ENCODE data around the gene CCNQ.

The CCNQ gene

DNA sequence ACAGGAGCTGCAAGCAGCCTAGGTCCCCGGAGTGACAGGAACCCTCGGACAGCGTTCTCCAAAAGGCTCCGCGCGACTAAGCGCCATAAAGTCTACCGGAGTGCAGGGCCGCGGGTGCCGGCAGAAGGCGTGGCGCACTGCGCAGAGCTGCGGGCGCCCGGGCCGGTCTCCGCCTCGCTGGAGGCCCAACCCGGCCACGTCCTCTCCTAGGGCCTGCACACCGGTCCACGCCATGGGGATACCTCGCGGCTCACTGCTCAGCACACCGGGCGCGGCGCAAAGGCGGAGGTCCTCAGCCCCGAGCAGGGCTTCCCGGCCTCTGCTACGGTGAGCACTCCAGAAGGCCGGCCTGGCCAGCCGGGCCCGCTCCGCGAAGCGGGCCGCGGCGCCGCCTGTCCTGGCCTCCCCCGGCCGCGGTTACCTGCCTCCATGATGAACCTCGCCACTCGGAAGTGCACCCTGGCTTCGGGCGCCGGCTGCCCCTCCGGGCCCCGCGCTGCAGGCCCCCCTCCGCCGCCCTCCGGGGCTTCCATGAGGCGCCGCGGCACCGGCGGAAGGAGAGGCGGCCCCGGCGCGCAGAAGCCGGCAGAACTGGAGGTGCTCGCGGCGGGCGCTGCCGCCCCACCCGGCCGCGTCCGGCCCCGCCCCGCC lies at the start of gene CCNQ:
CCNQ (minus strand) TSS at position 599 of the 651 bp plus-strand sequence; CDS start at position 533, 66 bp downstream.
- no peak for DNase-seq

DNA sequence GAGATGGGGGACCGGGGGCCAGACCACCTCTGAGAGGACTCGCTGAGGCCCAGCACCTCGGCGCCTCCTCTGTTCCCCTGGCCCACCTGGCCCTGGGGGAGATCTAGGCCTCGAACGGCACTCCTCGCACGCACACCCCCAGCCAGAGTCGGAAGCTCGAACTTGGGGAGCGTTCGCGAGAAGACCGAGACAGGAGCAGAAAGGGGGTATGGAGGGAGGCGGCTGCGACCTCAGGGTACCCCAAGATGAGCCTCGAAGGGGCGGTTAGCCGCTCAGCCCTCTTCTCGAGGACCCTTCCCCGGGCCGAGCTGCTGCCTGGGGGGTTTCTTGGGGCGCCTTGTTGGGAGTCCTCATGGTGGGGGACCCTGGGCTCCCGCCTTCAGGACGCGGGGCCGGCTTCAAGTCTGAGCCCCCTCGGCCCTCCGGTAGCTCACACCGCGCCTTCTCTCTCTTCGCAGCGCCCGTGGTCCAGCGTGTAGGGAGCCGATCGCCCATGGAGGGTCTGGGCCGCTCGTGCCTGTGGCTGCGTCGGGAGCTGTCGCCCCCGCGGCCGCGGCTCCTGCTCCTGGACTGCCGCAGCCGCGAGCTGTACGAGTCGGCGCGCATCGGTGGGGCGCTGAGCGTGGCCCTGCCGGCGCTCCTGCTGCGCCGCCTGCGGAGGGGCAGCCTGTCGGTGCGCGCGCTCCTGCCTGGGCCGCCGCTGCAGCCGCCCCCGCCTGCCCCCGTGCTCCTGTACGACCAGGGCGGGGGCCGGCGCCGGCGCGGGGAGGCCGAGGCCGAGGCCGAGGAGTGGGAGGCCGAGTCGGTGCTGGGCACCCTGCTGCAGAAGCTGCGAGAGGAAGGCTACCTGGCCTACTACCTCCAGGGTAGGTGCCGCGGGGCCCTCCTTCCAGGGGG lies 48.8 kb upstream of the CCNQ start:
- no peak for DNase-seq

DNA sequence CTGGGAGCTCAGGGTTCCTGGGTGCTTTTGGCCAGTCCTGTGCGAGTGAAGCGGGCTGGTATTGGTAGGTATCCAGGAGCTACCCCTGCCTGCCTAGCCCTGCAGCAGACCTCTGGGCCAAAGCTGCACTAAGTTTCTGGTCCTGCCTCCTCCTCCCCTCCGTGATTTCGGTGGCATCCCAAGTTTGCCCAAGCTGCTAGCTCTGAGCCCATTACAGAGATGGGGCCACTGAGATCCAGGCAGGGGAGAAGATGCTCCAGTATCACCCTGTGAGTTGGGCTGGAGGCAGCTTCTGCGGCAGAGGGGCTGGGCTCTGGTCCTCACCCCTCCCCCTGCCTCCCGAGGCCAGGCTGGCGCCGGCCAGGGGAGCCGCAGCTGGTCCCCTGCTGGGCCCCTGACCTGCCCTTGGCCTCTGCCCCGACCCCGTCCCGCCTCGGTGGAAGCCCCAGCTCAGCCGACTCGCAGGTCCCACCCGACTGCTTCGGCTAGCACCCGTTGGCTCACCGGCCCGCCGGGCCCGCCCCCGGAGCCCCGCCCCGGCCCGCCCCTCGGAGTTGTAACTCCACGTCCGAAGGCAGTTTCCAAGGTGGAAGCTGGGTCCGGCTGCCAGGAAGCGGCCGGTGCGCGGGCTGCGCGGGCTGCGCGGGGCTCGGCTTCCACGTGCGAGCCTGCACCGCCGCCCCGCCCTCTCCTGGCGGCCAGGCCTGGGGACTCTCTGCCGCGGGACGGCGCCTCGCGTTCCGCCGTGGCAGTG lies 47.9 kb upstream of the CCNQ start, which contains the start of gene DUSP9:
DUSP9 (plus strand) TSS at position 584 of the 754 bp plus-strand sequence. CDS start 751 bp downstream, outside the sequence.
- no peak for DNase-seq

DNA sequence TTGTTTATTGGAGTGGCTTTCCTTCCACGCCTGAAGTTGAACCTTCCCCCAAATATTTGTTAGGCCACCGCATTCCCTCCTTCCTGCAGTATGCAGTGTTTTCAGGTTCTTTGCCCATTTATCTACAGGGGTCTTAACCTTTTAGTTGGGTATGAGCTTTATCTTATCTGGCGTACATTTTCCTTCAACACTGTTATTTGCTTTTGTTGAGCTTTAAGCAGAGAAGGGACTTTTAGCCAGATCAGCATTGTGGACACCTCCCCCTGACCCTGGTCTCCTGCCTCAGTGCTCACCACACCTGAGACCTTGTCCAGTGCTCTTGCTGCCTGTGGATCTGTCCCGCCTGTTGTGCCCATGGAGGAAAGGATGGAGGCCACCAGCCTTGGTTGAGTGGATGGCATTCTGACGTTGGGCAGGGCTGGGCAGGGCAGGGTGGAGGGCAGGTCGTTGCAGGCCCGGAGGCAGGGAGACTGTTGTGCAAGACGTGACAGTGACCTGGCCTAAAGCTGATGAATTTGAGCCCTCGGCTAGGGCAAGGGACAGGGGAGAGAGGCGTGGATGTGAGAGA lies 47.1 kb upstream of the CCNQ start:
- DNase-seq: no peak

DNA sequence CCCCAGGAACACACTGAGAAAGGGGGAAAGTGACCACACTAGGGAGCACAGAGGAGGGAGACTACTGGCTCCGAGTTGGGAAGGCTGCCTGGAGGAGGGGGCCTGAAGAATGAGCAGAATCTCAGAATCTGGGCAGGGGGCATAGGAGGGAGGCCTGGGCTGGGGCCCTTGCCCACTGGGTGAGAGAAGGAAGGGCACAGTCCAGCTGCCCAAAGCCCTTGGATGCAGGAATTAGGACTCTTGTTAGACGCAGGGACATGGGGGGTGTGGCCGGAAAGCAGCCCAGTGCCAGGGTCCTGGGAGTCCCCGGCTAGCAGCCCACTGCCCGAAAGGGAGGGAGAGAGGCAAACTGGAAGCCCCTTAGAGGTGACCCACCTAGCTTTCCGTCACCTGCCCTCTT lies 46.2 kb upstream of the CCNQ start:
- no peak for DNase-seq

DNA sequence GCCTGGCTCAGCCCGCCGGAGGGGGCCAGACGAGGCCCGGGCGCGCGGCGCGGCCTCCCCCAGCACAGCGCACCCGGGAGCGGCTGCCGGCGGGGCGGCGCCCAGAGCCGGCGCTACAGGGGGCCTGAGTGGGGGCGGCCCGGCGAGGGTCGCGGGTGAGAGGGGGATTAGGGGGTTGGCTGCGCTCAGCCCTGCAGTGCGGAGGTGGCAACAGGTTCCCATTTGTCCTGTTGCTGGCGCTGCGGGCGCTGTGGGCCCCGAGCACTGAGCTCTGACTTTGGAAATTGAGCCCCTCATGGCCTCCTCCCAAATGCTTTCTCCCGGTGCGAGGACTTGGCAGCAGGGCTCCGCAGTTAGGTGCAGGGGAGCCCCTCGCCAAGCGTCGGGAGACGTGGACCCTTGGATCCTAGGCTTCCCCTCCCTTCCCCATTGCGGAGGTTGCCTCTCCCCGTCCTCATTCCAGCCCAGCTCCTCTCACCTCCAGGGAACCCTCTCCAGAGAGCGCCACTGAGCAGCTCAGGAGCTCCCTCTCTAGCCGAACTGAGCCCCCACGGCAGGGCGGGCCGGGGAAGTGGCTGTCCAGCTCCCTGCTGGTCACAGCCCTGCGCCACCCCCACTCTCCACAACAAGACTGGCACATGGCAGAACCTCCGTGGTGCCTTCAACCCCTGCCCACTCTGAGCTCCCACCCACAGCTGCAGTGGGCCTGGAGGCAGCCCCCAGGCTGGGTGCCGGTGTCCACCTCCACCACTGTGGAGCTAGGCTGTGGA lies 45.6 kb upstream of the CCNQ start:
- DNase-seq: no peak

DNA sequence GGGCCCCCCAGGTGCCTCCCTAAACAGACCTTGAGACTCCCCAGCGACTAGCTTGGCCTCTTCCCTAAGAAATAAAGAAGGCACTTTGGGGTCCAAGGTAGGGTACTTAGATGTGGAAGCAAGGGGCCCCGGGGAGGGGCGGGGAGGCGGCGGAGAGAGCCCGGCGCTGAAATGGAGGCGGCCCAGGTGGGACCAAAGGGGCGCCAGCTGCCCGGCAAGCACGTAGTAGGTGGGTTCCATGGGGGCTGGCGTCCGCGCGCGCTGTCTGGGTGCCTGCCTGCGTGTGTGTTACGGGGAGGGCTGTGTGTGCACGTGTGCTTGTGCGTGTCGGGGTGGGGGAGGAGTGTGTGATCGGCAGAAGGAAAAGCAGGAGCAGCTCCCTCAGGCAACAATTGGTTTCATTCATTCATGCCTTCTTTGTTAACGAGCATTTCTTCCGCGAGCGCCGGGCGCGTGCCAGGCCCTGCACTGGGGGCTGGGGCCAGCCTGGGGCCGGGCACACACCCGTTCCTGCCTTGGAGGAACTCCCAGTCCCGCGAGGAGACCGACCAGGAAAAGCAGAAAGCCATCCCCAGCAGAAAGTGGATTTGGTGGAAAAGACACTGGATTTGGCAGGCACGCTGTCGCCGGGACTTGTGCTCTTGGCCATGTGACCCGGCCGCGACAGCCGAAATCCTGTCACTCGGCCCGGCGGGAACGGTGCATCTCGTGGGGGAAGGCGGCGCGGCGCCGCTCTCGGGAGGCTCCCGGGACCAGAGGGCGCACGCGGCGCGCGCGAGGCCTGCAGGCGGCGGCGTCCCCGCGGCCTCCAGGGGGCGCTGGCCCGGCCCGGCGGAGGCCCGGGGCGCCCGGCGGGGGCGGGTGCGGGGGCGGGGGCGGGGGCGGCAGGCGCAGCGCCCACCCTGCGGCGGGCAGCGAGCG lies 44.8 kb upstream of the CCNQ start:
- no peak for DNase-seq

DNA sequence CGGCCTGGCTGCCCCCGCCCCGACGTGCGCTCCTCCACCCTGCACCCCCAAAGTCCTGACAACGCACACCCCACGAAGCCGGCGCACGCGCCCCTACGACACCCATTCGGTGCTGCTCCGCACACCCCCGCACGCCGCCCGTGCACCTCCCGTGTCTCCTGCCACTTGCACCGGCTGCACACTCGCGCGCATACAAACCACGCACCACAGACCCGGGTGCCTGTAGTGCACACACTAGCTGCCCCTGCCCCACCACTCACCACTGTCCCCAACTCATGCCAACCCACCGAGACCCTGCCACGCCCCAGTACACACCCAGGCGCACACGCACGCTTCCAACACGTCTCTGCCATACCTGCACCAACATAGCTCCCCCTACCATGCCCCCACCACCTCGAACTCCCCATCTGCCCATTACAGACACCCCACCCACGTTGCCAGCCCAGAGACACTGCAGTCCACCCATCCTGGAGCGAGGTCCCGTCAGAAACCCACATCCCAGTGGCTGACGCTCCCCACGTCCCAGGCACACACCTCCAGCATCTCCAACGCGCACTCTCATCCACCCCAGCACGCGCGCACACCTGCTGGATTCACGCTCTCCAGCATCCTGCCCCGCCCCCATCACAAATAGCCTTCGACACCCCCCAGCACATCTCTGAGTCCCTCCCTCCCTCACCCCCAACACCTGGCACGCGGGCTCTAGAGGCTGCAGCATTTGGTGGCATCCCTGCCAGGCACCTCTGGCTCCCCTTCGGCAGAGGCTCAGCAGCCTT lies 43.9 kb upstream of the CCNQ start:
- no peak for DNase-seq

DNA sequence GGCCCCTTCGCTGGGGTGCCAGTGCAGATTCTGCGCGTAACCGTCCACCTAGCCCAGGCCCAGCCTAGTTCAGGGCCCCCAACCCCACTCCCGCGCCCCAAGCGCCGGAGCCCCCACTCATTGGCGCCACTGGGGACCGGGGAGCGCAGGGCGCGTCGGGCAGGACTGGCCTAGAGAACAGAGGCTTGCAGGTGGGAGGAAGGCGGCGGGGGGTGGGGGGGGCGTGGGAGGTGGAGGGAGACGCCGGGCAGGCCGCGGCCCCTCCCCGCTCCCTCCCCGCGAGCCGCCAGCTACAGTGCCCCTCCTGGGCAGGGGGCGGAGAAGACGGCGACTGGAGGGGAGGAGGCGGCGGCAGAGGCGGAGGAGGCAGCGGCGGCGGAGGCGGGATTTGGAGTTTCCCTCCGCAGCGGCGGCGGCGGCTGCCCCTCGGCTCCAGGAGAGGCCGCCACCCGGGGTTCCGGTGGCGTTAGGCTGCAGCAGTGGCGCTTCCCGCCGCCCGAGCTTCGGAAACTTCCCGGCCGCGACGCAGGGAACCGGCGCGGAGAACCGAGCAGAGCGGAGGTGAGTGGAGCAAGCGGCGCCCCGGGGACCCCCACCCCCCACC lies 43.2 kb upstream of the CCNQ start:
- DNase-seq: no peak

DNA sequence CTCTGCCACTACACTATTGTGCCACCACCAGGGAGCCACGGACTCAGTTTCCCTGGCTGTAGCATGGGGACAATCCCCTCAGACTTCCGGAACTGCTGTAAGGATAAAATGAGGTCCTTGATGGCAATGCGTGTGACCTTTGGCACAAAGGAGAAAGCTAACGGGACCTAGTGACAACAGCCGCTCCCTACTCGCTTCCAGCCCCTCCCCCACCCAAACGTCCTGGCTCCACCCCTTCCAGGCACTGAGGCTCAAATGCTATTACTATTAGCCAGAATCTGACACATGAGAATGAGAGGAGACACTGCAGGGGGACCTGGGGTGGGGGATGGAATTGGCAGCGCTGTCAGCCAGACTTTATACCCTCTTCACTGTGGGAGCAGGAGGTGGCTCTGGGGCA lies 42.7 kb upstream of the CCNQ start:
- DNase-seq: no peak

DNA sequence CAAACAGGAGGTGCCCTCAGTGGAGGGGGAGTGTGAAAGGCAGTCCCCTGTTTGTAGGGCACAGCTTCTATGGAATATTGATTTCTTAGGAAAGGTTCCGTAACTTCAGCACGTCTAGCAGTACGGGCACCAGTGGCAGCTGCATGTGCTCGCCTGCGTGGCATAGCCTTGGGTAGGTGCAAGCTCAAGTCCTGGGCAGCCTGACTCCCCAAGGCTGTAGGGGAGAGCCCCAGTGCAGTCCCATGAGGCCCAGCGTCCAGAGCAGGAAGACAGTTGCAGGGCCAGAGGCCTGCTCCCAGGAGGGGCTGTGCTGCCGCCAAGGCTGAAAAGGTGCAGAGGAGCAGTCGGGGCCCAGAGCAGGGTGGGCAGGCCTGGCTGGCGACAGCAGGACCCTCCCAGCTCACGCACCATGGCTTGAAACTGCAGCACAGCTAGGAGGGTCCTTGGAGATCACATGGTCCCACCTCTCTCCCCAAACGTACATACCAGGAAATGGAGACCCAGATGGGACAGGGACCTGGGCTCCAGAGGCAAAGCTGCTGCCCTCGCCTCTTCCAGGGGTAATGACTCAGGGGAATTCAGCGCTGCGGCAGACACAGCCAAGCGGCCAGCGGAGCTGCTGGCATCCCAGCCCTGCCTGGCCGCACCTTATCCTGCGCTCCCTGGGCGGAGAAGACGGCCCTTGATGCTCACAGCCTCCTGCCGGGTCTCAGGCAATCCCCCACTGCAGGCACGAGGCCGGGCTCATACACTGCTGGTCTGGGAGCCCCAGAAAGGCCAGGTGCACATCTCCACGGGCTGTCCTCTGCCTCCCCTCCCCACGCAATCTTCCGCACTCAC lies 42.0 kb upstream of the CCNQ start:
- no peak for DNase-seq

DNA sequence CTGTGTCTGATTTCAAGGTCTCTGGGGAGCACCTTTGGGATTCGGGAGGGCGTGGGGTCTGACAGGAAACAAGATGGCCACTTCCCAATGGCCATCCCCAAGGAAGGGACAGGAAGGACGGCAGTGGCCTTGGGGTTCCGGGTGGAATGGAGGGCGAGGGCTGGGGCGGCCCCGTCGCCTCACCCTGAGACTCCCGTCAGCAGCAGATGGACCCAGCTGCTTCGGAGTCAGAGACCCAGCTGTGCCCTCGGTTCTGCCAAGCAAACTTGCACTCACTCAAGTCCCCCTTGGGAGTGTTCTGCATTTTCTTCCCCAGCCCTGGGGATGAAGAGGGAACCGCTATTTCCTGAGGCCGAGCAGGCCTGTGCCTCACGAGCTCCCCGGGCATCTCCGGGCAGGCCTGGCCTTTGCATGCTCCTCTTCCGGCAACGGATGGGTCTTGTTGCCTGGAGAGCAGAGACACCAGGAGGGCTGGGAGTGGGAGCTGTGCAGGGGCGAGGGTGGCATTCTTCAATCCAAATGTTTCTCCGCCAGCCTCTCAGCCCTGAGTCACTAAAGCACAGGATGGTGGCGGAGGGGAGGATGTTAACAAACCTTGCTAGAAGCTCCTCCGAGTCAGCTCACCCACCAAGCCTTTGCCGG lies 41.2 kb upstream of the CCNQ start:
- no peak for DNase-seq

DNA sequence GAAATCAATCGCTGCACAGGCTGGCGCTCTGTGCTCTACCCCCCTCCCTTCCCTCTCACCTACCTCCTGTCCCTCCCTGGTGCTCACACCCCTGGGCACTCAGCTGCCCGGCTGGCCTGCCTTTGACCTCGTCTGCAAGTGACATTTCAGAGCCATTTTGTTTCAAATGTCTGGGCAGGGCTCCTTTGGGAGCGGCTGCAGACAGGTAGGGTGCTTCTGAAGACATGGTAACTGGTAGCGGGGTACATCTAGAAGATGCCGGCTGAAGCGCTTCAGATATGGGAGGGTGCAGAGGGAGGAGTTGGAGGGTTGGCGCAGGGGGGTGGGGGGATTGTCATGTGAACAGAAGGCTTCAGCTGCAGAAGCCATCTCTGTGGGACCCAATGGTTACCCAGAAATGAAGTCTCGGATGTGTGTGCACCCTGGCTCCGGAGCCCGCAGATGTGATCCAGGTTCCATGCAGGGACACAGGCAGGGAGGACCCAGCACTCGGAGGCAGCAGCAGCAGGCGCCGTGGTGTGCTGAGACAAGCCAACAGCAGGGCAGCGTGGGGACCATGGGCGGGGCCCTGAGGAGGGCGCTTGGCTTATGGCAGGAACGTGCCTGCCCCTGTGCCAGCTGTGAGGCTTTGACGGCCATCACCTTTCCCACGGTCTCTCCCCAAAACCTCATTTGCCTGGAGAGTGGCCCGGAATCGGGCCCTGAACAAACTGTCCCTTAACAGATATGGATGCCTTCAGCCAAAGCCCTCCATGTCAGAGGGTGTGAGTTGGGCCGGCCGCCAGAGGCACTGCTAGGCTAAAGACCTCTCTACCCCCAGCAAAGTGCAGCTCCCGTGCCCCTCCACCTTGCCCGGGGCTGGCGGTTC lies 40.5 kb upstream of the CCNQ start:
- no peak for DNase-seq

DNA sequence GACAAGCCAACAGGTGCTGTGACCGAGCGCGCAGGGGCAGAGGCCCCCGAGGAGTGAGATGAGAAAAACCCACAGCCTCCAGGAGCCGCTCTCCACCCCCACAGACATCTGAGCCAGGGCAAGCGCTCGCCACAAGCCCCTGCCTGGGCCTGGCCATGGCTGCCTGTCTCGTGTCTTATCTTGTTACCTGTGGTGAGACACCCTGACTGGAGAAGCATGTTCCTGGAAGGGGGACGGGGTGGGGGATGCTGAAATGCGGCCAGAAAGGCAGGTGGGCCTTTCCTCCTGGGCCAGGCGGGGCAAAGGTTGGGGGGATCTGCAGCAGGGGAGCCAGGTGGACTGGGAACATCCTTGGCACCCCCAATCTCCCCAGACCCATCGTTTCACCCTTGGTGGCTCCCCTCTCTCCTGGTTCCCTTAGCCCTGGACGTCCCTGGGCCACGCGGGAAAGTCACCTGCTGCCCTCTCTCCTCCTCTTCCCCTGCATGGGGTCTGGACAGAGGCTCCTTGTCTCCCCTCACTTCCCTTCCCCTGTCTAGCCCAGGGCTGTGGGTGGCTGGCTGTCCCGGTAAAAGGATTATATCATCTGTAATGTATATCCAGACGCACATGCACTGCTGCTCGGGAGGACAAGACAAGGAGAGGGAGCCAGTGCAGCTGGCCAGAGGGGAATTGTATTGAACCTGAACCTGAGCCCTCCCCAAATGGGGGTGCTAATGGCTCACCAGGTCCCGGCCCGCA lies 39.7 kb upstream of the CCNQ start:
- DNase-seq: no peak

DNA sequence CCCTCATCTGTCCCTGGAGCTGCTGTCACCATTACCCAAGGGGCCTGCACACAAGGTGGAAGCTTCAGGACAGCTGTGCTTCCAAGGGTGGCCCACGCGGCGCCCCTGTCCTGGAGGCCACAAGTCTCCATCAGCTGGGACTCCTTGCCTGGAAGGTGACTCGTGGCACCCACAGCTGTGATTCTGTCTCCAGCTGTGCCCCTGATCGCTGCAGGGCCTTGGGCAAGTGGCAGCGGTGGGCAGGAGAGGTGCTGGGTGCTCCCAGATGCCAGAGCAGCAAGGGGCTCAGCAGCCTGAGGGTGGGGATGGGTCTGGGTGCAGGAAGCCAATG lies 39.1 kb upstream of the CCNQ start:
- no peak for DNase-seq

DNA sequence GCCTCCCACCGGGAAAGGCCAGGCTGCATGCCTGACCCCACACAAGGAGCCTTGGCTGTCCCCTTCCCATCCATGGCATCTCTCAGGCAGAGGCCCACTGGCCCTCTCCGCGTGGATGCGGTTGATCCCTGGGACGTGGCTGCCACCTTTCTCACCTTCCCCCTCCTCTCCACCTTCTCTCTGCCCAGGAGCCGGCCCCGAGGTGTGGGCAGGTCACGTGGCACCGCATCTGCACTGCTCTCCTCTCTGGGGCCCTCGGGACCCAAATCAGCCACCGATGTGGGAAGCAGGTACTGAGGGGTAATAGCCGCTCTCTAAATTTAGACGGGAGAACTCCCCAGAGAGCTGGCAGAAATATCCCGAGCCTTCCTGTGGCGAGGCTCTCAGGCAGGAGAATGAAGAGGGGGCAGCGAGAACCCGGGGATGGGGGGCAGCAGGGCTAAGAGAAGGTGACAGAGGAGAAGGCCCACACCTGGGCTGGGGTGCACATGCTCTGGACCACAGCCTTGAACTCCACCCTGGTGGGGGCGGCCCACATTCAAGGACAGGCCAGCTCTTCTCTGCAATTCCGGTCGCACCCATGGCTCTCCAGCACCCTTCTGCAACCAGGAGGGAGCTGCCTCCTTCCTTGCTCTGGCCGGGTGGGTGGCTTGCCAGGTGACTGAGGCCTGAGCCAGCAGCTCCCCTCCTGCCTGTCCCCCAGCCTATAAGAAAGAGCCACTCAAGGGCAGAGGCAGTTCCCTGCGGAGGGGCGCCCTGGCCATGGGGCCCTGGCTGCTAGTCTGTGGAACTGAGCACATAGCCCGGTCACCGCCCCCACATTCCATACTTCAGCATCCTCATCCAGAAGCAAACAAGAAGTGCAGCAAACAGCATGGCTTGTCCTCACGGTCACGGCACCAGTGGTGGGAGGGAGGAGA lies 38.4 kb upstream of the CCNQ start:
- no peak for DNase-seq

Data from CD4-positive, alpha-beta T cell treated with Interferon gamma for 1 hour (primary cell).